ENCODE results near the gene SF1.
"Not testable (repeated sequence)": the region's sequence is repeated elsewhere in the genome, so short reads cannot be mapped to it uniquely, and the experiment has no call there.

The SF1 gene

GRCh38 chr11:64778473-64779298, at the start of gene SF1:
SF1 (minus strand) TSS chr11:64778542; CDS start chr11:64778392, 150 bp downstream.
- peak; percentile 99 for DNase-seq (ENCODE audit: low read depth, low spot score)

- DNase-seq (ENCODE audit: low read depth, low spot score): no peak
These were observed 49.1 kb upstream of the SF1 start for GRCh38 chr11:64827451-64827839.

GRCh38 chr11:64826578-64827450, 48.5 kb upstream of the SF1 start:
- no peak for DNase-seq (ENCODE audit: low read depth, low spot score)

- DNase-seq (ENCODE audit: low read depth, low spot score): no peak
These were observed 47.7 kb upstream of the SF1 start for GRCh38 chr11:64826062-64826461.

GRCh38 chr11:64823568-64824119, 45.3 kb upstream of the SF1 start:
- DNase-seq (ENCODE audit: low read depth, low spot score): no peak

- no peak for DNase-seq (ENCODE audit: low read depth, low spot score)
These were observed 39.1 kb upstream of the SF1 start for GRCh38 chr11:64817476-64817875.

GRCh38 chr11:64815433-64815832, 37.1 kb upstream of the SF1 start:
- DNase-seq (ENCODE audit: low read depth, low spot score): not testable (repeated sequence)

- DNase-seq (ENCODE audit: low read depth, low spot score): no peak
These were observed 36.4 kb upstream of the SF1 start for GRCh38 chr11:64814712-64815187.

- no peak for DNase-seq (ENCODE audit: low read depth, low spot score)
These were observed 35.5 kb upstream of the SF1 start for GRCh38 chr11:64813826-64814225.

- DNase-seq (ENCODE audit: low read depth, low spot score): no peak
These were observed 32.5 kb upstream of the SF1 start for GRCh38 chr11:64810891-64811272.

GRCh38 chr11:64810271-64810890, 32.0 kb upstream of the SF1 start, which contains the start of gene MEN1:
MEN1 (minus strand) TSS chr11:64810551; CDS start chr11:64810109, 442 bp downstream.
- peak; percentile 74 for DNase-seq (ENCODE audit: low read depth, low spot score)

- no peak for DNase-seq (ENCODE audit: low read depth, low spot score)
These were observed 31.5 kb upstream of the SF1 start for GRCh38 chr11:64809781-64810241.

- DNase-seq (ENCODE audit: low read depth, low spot score): no peak
These were observed 27.1 kb upstream of the SF1 start for GRCh38 chr11:64805481-64805880.

- no peak for DNase-seq (ENCODE audit: low read depth, low spot score)
These were observed 26.2 kb upstream of the SF1 start for GRCh38 chr11:64804346-64805210.

- DNase-seq (ENCODE audit: low read depth, low spot score): no peak
These were observed 25.6 kb upstream of the SF1 start for GRCh38 chr11:64803846-64804345.

- peak; percentile 68 for DNase-seq (ENCODE audit: low read depth, low spot score)
These were observed 25.0 kb upstream of the SF1 start, which contains the start of gene MAP4K2 for GRCh38 chr11:64803158-64803845. MAP4K2 (minus strand) TSS chr11:64803214; CDS start chr11:64803149, 65 bp downstream.

GRCh38 chr11:64802370-64803157, 24.2 kb upstream of the SF1 start:
- DNase-seq (ENCODE audit: low read depth, low spot score): no peak

- no peak for DNase-seq (ENCODE audit: low read depth, low spot score)
These were observed 23.4 kb upstream of the SF1 start for GRCh38 chr11:64801561-64802369.
